ENCODE measurements around the gene TBL1X. TPM values are rescaled to one million over a fixed set of nuclear protein-coding genes. Genes with fewer than 3 reads are reported as not detected.

Gene TBL1X
- polyA plus RNA-seq, 1 experiment = 24.9 TPM

DNA sequence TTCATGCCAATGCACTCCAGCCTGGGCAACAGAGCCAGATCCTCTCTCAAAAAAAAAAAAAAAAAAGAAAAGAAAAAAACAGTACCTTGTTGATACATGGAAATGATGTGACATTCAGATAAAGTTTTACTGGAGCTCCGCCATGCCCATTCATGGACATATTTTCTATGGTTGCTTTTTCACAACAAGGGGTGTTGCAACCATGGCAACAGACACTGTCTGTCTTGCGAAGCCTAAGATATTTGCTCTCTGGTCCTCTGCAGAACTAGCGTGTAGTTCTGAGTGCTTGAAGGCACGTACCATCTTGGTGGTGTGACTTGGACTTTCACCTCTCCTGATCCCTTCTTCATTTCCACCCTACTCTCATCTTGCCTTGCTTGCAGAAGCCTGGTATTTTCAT, 53.2 kb downstream of the TBL1X start:
- no peaks in the 10 kb centered on the region for H3K9me3 ChIP-seq (ENCODE audit: control insufficient read depth, insufficient read depth, low read length)
- H3K4me3 ChIP-seq (ENCODE audit: low read depth, low read length) = no peak overlapping the region
- CTCF ChIA-PET = no interaction called here
- DNase-seq (ENCODE audit: low read depth, low spot score) = no peak
- TF ChIP-seq, protein P1, sequence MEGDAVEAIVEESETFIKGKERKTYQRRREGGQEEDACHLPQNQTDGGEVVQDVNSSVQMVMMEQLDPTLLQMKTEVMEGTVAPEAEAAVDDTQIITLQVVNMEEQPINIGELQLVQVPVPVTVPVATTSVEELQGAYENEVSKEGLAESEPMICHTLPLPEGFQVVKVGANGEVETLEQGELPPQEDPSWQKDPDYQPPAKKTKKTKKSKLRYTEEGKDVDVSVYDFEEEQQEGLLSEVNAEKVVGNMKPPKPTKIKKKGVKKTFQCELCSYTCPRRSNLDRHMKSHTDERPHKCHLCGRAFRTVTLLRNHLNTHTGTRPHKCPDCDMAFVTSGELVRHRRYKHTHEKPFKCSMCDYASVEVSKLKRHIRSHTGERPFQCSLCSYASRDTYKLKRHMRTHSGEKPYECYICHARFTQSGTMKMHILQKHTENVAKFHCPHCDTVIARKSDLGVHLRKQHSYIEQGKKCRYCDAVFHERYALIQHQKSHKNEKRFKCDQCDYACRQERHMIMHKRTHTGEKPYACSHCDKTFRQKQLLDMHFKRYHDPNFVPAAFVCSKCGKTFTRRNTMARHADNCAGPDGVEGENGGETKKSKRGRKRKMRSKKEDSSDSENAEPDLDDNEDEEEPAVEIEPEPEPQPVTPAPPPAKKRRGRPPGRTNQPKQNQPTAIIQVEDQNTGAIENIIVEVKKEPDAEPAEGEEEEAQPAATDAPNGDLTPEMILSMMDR (IDR thresholded peaks at IDR 0.05; ENCODE audit: low read depth, low read length) = no peak
- POLR2A ChIA-PET = no interaction called here
- no peak overlapping the region for H3K27ac ChIP-seq (ENCODE audit: low read depth, low read length)
- no peaks in the 10 kb centered on the region for H3K27me3 ChIP-seq (ENCODE audit: control insufficient read depth, insufficient read depth, low read length)

- Histone ChIP-seq H3K9me3 (ENCODE audit: control insufficient read depth, insufficient read depth, low read length) (no peaks in the 10 kb centered on the region), H3K4me3 (ENCODE audit: low read depth, low read length) (no peak overlapping the region), H3K27ac (ENCODE audit: low read depth, low read length) (no peak overlapping the region), H3K27me3 (ENCODE audit: control insufficient read depth, insufficient read depth, low read length) (no peaks in the 10 kb centered on the region)
- CTCF ChIA-PET = no interaction called here
- no peak for DNase-seq (ENCODE audit: low read depth, low spot score)
- TF ChIP-seq, protein P1 (IDR thresholded peaks at IDR 0.05; ENCODE audit: low read depth, low read length) = no peak
- POLR2A ChIA-PET = no interaction called here
These were observed 54.0 kb downstream of the TBL1X start for GRCh38 chrX:9518889-9519288.

DNA sequence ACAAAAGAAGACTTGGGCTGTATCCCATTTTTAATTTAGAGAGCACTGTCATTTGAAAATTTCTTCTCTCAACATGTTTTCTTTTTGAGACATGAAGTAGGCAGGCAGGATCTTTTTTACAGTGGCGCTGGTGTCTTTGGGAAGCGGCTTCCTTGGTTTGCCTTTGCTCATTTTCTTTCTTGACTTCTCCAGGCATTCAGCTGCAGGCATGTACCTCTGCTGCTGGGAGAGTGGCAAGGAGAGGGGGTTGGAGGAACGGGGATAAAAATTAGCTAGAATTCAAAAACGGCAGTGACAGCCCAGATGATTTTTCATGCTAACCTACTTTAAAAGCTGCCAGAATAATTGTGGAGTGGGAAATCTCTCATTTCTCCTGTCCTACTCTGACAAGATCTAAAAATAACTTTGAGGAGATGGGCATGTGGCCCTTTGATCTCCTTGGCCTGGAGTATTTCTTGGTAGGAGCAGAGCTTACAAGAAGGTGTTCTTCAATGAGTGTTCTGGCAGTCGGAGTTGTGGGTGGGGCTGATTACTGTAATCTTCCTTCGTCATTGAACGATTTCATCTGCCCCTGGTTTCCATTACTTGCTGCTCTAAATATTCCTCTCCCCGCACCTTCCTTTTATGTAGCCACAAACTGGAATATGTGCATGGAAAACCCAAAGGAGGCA, 54.8 kb downstream of the TBL1X start:
- CTCF ChIA-PET = no interaction called here
- TF ChIP-seq, protein P1 (IDR thresholded peaks at IDR 0.05; ENCODE audit: low read depth, low read length) = no peak
- DNase-seq (ENCODE audit: low read depth, low spot score) = no peak
- Histone ChIP-seq H3K27ac (ENCODE audit: low read depth, low read length) (no peak overlapping the region), H3K4me3 (ENCODE audit: low read depth, low read length) (no peak overlapping the region), H3K27me3 (ENCODE audit: control insufficient read depth, insufficient read depth, low read length) (no peaks in the 10 kb centered on the region), H3K9me3 (ENCODE audit: control insufficient read depth, insufficient read depth, low read length) (no peaks in the 10 kb centered on the region)
- POLR2A ChIA-PET = no interaction called here

DNA sequence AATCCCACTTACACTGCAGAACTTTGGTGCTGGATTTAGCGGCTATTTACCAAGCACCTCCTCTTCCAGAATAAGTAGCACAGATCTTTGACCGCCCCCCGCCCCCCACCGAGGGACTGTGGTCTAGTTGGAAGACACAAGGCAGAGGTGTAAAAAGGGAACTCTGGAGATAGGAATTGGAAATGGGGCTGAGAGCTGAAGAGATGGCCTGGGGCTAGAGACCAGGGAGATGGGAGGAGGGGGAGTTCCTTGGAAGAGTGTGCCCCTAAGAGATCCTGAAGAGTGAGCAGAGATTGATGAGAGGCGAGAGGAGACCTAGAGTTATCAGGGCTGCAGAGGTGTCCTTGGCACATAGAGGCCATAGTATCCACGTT, 55.3 kb downstream of the TBL1X start:
- POLR2A ChIA-PET = no interaction called here
- CTCF ChIA-PET = no interaction called here
- Histone ChIP-seq H3K4me3 (ENCODE audit: low read depth, low read length) (no peak overlapping the region), H3K9me3 (ENCODE audit: control insufficient read depth, insufficient read depth, low read length) (no peaks in the 10 kb centered on the region), H3K27ac (ENCODE audit: low read depth, low read length) (no peak overlapping the region), H3K27me3 (ENCODE audit: control insufficient read depth, insufficient read depth, low read length) (no peaks in the 10 kb centered on the region)
- TF ChIP-seq, protein P1 (IDR thresholded peaks at IDR 0.05; ENCODE audit: low read depth, low read length) = no peak
- DNase-seq (ENCODE audit: low read depth, low spot score) = no peak

DNA sequence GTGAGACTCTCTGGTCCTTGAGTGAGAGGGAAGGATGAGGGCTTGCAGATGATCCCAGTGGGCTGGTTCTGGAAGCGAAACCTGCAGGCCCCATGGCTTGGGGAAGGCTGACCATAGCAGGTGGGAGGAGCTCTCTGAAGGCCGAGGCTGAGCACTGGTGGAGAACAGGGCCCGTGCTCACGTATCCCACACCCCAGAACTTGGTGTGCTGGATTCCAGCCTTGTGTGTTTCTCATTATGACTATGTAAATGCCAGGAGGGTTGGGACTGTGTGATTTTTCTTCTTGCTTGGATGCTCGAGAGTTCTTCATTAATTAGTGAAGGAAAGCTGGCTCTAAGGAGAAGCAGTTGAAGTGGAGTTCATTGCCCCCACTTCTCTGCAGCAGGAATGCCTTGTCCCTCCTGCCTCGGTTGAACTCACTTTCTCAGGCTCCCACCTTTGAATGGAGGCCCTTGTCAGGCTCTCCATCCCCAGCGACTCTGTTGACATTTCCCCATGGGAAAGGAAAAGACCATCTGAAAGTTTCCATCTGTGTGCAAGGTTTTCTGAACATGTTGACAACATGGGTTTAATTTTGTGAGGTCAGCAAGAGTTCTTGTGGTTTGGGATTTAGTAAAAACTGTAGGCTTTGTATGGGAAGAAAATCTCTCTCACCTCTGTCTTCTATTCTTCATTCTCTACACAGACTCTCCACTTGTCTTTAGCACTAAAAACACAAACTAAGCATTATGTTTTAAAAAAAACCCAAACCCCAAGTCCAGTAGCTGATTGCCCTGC, 57.7 kb downstream of the TBL1X start:
- TF ChIP-seq, protein P1 (IDR thresholded peaks at IDR 0.05; ENCODE audit: low read depth, low read length) = no peak
- ChIA-PET POLR2A (no interaction called here), CTCF (interaction anchor here (0.7 kb wide), 1 partner anchor 654 kb away, joined by 3 read pairs; no protein-coding TSS in a partner anchor)
- Histone ChIP-seq H3K27me3 (ENCODE audit: control insufficient read depth, insufficient read depth, low read length) (no peaks in the 10 kb centered on the region), H3K27ac (ENCODE audit: low read depth, low read length) (peak overlapping the region; percentile 39), H3K4me3 (ENCODE audit: low read depth, low read length) (no peak overlapping the region), H3K9me3 (ENCODE audit: control insufficient read depth, insufficient read depth, low read length) (no peaks in the 10 kb centered on the region)
- DNase-seq (ENCODE audit: low read depth, low spot score) = peak; percentile 4

All from AG04450 (cell line).